Uterus (tissue), 4 donors: ENCODE measurements around the gene ZSWIM6. TPM values are rescaled to one million over a fixed set of nuclear protein-coding genes. Genes with fewer than 3 reads are reported as not detected.

Experiments used
- DNase-seq, 2 donors: peaks; one replicate each; pipeline ENCODE4 v3.0.0-alpha.2; 2019 to 2020
- H3K27ac ChIP-seq, 2 donors: fragments of 200-600 bp; sonication (generic); 1 replicate in 1 of 2; 2 replicates in 1 of 2; pipeline ENCODE4 v1.5.1; 2016 to 2018
- H3K27me3 ChIP-seq, 2 donors: fragments of 200-600 bp; sonication (generic); one replicate each; pipeline ENCODE4 v1.5.1; 2018 to 2019; ENCODE audit warnings: control low read depth in 1 of 2
- H3K36me3 ChIP-seq, 2 donors: fragments of 200-600 bp; sonication (generic); one replicate each; pipeline ENCODE4 v1.5.1; 2019; ENCODE audit warnings: control low read depth in 1 of 2
- H3K4me1 ChIP-seq, 2 donors: fragments of 200-600 bp; sonication (generic); one replicate each; pipeline ENCODE4 v1.5.1; 2018 to 2019; ENCODE audit warnings: control low read depth in 1 of 2
- H3K4me3 ChIP-seq, 2 donors: fragments of 200-600 bp; sonication (generic); 1 replicate in 1 of 2; 2 replicates in 1 of 2; pipeline ENCODE4 v1.5.1; 2018 to 2019; ENCODE audit warnings: mild to moderate bottlenecking in 1 of 2
- H3K9me3 ChIP-seq, 2 donors: fragments of 200-600 bp; sonication (generic); one replicate each; pipeline ENCODE4 v1.5.1; 2019; ENCODE audit warnings: control low read depth in 1 of 2
- CTCF ChIP-seq, 4 experiments: fragments of 200-600 bp in 2 of 4; fragments of 450-650 bp in 2 of 4; sonication (generic) in 2 of 4; IDR thresholded peaks; one replicate each; pipeline ENCODE4 v1.5.1; 2016 to 2019; ENCODE audit warnings: antibody characterized with exemption in 4 of 4, mild to moderate bottlenecking in 2 of 4, moderate library complexity in 1 of 4
- POLR2A ChIP-seq, 2 donors: fragments of 450-650 bp; IDR thresholded peaks; one replicate each; pipeline ENCODE4 v1.6.1; 2016; ENCODE audit warnings: antibody characterized with exemption in 2 of 2, mild to moderate bottlenecking in 1 of 2, moderate library complexity in 1 of 2
- intact Hi-C: fragments of 100-400 bp; cut with DNase I; formaldehyde crosslinking; loops from one replicate; pipeline ENCODE4 v1.15.1; 2023; ENCODE audit warnings: low total_unique reads
- total RNA-seq, 4 donors: library from RNA; depleted of rRNA in 3 of 4; stranded (reverse); fragments of >200 nt in 3 of 4; gene quantifications; one replicate each; pipeline versions ENCODE4 v1.1.0 to v1.2.4, GENCODE V29; 2014 to 2023
- donor health status: DM: yes; HTN: yes; CAD: no.

ZSWIM6 gene
- total RNA-seq, 4 donors from 2014 or later = 4.1 to 14.8 (median 11.1) TPM

GRCh38 chr5:61493973-61494372 is 161.9 kb downstream of the ZSWIM6 start:
- Histone ChIP-seq H3K9me3 (no peaks in the 10 kb centered on the region), H3K4me3 (no peak overlapping the region), H3K4me1 (peaks cover 0 to 5% of the 10 kb centered on the region in 2 donors), H3K27ac (no peak overlapping the region), H3K27me3 (no peaks in the 10 kb centered on the region), H3K36me3 (no peaks in the 10 kb centered on the region)
- no peak for DNase-seq
- no peak for TF ChIP-seq CTCF (IDR thresholded peaks at IDR 0.05)
- TF ChIP-seq POLR2A (IDR thresholded peaks at IDR 0.05) = no peak
- intact Hi-C loops = no loop called here

- no peaks in the 10 kb centered on the region for H3K9me3 ChIP-seq
- TF ChIP-seq CTCF (IDR thresholded peaks at IDR 0.05) (no peak), POLR2A (IDR thresholded peaks at IDR 0.05) (no peak)
- peaks cover 0 to 5% of the 10 kb centered on the region in 2 donors for H3K4me1 ChIP-seq
- intact Hi-C loops = no loop called here
- H3K36me3 ChIP-seq = no peaks in the 10 kb centered on the region
- no peak overlapping the region for H3K27ac ChIP-seq
- H3K4me3 ChIP-seq = no peak overlapping the region
- DNase-seq = no peak
- no peaks in the 10 kb centered on the region for H3K27me3 ChIP-seq
Measured at GRCh38 chr5:61496446-61496845, 164.4 kb downstream of the ZSWIM6 start.

GRCh38 chr5:61496860-61497259 is 164.8 kb downstream of the ZSWIM6 start:
- intact Hi-C loops = no loop called here
- no peak for TF ChIP-seq CTCF (IDR thresholded peaks at IDR 0.05)
- TF ChIP-seq POLR2A (IDR thresholded peaks at IDR 0.05) = no peak
- no peak for DNase-seq
- H3K9me3 ChIP-seq = no peaks in the 10 kb centered on the region
- no peak overlapping the region for H3K4me3 ChIP-seq
- H3K27ac ChIP-seq = no peak overlapping the region
- H3K36me3 ChIP-seq = no peaks in the 10 kb centered on the region
- no peaks in the 10 kb centered on the region for H3K27me3 ChIP-seq
- H3K4me1 ChIP-seq = peaks cover 0 to 5% of the 10 kb centered on the region in 2 donors

GRCh38 chr5:61498121-61498520 is 166.1 kb downstream of the ZSWIM6 start:
- intact Hi-C loops = no loop called here
- no peak overlapping the region for H3K4me3 ChIP-seq
- peaks cover 0 to 5% of the 10 kb centered on the region in 2 donors for H3K4me1 ChIP-seq
- no peak for TF ChIP-seq POLR2A (IDR thresholded peaks at IDR 0.05)
- no peak for TF ChIP-seq CTCF (IDR thresholded peaks at IDR 0.05)
- H3K9me3 ChIP-seq = no peaks in the 10 kb centered on the region
- DNase-seq = no peak
- no peak overlapping the region for H3K27ac ChIP-seq
- no peaks in the 10 kb centered on the region for H3K36me3 ChIP-seq
- no peaks in the 10 kb centered on the region for H3K27me3 ChIP-seq

GRCh38 chr5:61501971-61502370 is 169.9 kb downstream of the ZSWIM6 start:
- no peak overlapping the region for H3K27ac ChIP-seq
- no peaks in the 10 kb centered on the region for H3K9me3 ChIP-seq
- TF ChIP-seq CTCF (IDR thresholded peaks at IDR 0.05) (no peak), POLR2A (IDR thresholded peaks at IDR 0.05) (no peak)
- intact Hi-C loops = no loop called here
- no peak for DNase-seq
- H3K4me3 ChIP-seq = no peak overlapping the region
- no peaks in the 10 kb centered on the region for H3K27me3 ChIP-seq
- H3K36me3 ChIP-seq = no peaks in the 10 kb centered on the region
- no peaks in the 10 kb centered on the region for H3K4me1 ChIP-seq
